LHCN-M2 (cell line): Measurements from ENCODE around the gene PHKG1. TPM values are rescaled to one million over a fixed set of nuclear protein-coding genes. Genes with fewer than 3 reads are reported as not detected.
"Not testable (repeated sequence)": the region's sequence is repeated elsewhere in the genome, so short reads cannot be mapped to it uniquely, and the experiment has no call there.

Experiments used
- DNase-seq: peaks from one replicate; pipeline ENCODE4 v3.0.0-alpha.2; 2012; ENCODE audit warnings: low read depth
- total RNA-seq: library from RNA; depleted of rRNA; stranded (reverse); fragments of >200 nt; gene quantifications from 2 replicates; pipeline ENCODE4 v1.2.3, GENCODE V29; 2014

PHKG1 gene
- total RNA-seq, 1 experiment from 2014 or later, result 0.46 TPM

- no peak for DNase-seq
These were observed 9.5 kb downstream of the PHKG1 start for GRCh38 chr7:56083150-56083785.

GRCh38 chr7:56081626-56082340, 11.0 kb downstream of the PHKG1 start:
- DNase-seq, result no peak

- DNase-seq, result not testable (repeated sequence)
These were observed 11.9 kb downstream of the PHKG1 start for GRCh38 chr7:56080726-56081435.

GRCh38 chr7:56079450-56080185, 13.1 kb downstream of the PHKG1 start:
- peak; percentile 46 for DNase-seq

GRCh38 chr7:56078196-56078595, 14.6 kb downstream of the PHKG1 start:
- DNase-seq, result no peak

- DNase-seq, result no peak
These were observed 15.1 kb downstream of the PHKG1 start for GRCh38 chr7:56077681-56078080.

GRCh38 chr7:56074371-56074791, 18.4 kb downstream of the PHKG1 start:
- peak; percentile 81 for DNase-seq

GRCh38 chr7:56066376-56066775, 26.4 kb downstream of the PHKG1 start:
- not testable (repeated sequence) for DNase-seq

GRCh38 chr7:56063882-56064625, 28.7 kb downstream of the PHKG1 start, which contains the start of gene SUMF2:
TSS of gene SUMF2 (plus strand) at chr7:56064286. CDS start at chr7:56064312, 26 bp downstream.
- peak; percentile 89 for DNase-seq

GRCh38 chr7:56063500-56063881, 29.3 kb downstream of the PHKG1 start:
- no peak for DNase-seq

GRCh38 chr7:56062382-56062781, 30.4 kb downstream of the PHKG1 start:
- peak; percentile 76 for DNase-seq

- DNase-seq, result no peak
These were observed 38.8 kb downstream of the PHKG1 start for GRCh38 chr7:56053993-56054392.

GRCh38 chr7:56053379-56053778, 39.4 kb downstream of the PHKG1 start:
- no peak for DNase-seq

GRCh38 chr7:56051339-56052191, 41.2 kb downstream of the PHKG1 start, which contains the start of the genes CCT6A and PSPH:
TSS of gene CCT6A (plus strand) at chr7:56051765. CDS start at chr7:56051849, 84 bp downstream.
TSS of gene PSPH (minus strand) at chr7:56051444. CDS start at chr7:56021212, 30,232 bp downstream.
- peak; percentile 99 for DNase-seq

GRCh38 chr7:56051053-56051338, 41.8 kb downstream of the PHKG1 start:
- no peak for DNase-seq

GRCh38 chr7:56048763-56049162, 44.0 kb downstream of the PHKG1 start:
- peak; percentile 10 for DNase-seq

- DNase-seq, result no peak
These were observed 44.5 kb downstream of the PHKG1 start for GRCh38 chr7:56048245-56048644.

GRCh38 chr7:56047446-56048116, 45.2 kb downstream of the PHKG1 start:
- DNase-seq, result peak; percentile 9

- peak; percentile 95 for DNase-seq
These were observed 45.9 kb downstream of the PHKG1 start for GRCh38 chr7:56046721-56047445.
